Ovary (tissue), 3 donors: ENCODE measurements around the gene ARHGAP4.

ENCODE experiments used
- CTCF ChIP-seq, 3 donors: fragments of 450-650 bp in 2 of 3; fragments of 200-600 bp in 1 of 3; IDR thresholded peaks; one replicate each; pipeline versions ENCODE4 v1.5.1 to v1.8.0; 2016 to 2022; ENCODE audit warnings: antibody characterized with exemption in 3 of 3, mild to moderate bottlenecking in 1 of 3
- POLR2A ChIP-seq: fragments of 450-650 bp; IDR thresholded peaks from one replicate; pipeline ENCODE4 v1.6.1; 2017; ENCODE audit warnings: antibody characterized with exemption, mild to moderate bottlenecking, moderate library complexity
- donor health status: DM: no; HTN: no; CAD: no.

GRCh38 chrX:153960077-153960476 lies 34.0 kb upstream of the ARHGAP4 start:
- TF ChIP-seq POLR2A (no peak), CTCF (IDR thresholded peaks at IDR 0.05) (no peak)
